ENCODE results near the gene NOM1.

DNA sequence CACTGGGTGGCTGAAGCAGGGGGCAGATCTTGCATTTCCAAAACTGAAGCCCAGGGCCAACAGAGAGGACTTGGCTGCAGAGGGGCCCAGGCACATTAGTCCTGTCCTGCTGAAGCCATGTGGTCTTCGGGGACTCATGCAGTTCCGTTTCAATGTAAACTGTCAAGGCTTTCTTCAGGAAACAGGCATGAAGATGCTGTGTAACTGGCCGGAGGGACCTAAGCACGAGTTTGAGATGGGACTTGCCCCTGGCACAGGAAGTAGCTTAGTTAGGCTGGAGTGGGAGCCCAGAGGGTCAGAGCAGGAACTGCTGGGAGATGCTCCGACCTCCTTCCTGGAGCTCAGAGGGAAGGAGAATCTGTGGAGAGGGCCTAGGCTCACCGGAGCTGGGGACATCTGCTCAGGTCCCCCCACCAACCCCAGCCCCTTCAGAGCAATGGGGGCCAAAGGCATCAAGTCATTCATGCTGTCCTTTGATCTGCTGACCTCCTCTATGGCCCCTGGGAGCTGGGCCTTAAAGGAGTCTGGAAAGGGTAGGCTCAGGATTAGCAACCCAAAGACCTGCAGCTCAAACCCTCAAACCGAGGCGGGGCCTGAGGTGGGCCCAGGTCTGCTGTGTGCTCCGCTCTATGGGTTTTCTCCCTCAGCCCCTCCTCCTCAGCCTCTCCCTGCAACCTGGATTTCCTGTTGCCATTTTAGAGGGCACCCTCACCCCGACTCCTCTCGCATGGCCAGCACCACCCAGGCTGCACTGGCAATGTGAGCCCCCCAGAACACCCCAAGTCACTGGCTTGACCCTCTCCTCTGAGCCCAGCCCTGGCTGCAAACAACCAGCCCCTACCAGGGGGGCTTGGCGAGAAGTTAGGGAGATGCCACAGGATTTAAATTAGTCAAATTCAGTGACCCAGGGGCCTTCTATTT lies 65.4 kb downstream of the NOM1 start:
- TF ChIP-seq, protein P1, sequence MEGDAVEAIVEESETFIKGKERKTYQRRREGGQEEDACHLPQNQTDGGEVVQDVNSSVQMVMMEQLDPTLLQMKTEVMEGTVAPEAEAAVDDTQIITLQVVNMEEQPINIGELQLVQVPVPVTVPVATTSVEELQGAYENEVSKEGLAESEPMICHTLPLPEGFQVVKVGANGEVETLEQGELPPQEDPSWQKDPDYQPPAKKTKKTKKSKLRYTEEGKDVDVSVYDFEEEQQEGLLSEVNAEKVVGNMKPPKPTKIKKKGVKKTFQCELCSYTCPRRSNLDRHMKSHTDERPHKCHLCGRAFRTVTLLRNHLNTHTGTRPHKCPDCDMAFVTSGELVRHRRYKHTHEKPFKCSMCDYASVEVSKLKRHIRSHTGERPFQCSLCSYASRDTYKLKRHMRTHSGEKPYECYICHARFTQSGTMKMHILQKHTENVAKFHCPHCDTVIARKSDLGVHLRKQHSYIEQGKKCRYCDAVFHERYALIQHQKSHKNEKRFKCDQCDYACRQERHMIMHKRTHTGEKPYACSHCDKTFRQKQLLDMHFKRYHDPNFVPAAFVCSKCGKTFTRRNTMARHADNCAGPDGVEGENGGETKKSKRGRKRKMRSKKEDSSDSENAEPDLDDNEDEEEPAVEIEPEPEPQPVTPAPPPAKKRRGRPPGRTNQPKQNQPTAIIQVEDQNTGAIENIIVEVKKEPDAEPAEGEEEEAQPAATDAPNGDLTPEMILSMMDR (IDR thresholded peaks at IDR 0.05), result no peak
- no peak for TF ChIP-seq RCOR1 (IDR thresholded peaks at IDR 0.05; ENCODE audit: low read length)
- no peak for TF ChIP-seq SMC3 (IDR thresholded peaks at IDR 0.05; ENCODE audit: low read depth, low read length)
- TF ChIP-seq YY1 (IDR thresholded peaks at IDR 0.05; ENCODE audit: low read depth), result no peak
- TF ChIP-seq, protein P2, sequence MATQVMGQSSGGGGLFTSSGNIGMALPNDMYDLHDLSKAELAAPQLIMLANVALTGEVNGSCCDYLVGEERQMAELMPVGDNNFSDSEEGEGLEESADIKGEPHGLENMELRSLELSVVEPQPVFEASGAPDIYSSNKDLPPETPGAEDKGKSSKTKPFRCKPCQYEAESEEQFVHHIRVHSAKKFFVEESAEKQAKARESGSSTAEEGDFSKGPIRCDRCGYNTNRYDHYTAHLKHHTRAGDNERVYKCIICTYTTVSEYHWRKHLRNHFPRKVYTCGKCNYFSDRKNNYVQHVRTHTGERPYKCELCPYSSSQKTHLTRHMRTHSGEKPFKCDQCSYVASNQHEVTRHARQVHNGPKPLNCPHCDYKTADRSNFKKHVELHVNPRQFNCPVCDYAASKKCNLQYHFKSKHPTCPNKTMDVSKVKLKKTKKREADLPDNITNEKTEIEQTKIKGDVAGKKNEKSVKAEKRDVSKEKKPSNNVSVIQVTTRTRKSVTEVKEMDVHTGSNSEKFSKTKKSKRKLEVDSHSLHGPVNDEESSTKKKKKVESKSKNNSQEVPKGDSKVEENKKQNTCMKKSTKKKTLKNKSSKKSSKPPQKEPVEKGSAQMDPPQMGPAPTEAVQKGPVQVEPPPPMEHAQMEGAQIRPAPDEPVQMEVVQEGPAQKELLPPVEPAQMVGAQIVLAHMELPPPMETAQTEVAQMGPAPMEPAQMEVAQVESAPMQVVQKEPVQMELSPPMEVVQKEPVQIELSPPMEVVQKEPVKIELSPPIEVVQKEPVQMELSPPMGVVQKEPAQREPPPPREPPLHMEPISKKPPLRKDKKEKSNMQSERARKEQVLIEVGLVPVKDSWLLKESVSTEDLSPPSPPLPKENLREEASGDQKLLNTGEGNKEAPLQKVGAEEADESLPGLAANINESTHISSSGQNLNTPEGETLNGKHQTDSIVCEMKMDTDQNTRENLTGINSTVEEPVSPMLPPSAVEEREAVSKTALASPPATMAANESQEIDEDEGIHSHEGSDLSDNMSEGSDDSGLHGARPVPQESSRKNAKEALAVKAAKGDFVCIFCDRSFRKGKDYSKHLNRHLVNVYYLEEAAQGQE (IDR thresholded peaks at IDR 0.05; ENCODE audit: low read depth, low read length), result no peak
